AG08396 (cell line): ENCODE measurements around the gene RASA3.
"Not testable (repeated sequence)": the region's sequence is repeated elsewhere in the genome, so short reads cannot be mapped to it uniquely, and the experiment has no call there.

ENCODE experiments used
- DNase-seq: peaks from one replicate; pipeline ENCODE4 v3.0.0; 2012; ENCODE audit warnings: low spot score, mixed read lengths

RASA3 gene

GRCh38 chr13:114142137-114142550 is 9.7 kb upstream of the RASA3 start:
- no peak for DNase-seq

- no peak for DNase-seq
Observed at GRCh38 chr13:114141261-114141996, 9.0 kb upstream of the RASA3 start.

- DNase-seq, result no peak
Observed at GRCh38 chr13:114140906-114141250, 8.5 kb upstream of the RASA3 start.

- DNase-seq, result no peak
Observed at GRCh38 chr13:114140131-114140905, 7.9 kb upstream of the RASA3 start.

GRCh38 chr13:114136576-114136975 is 4.2 kb upstream of the RASA3 start:
- no peak for DNase-seq

- no peak for DNase-seq
Observed at GRCh38 chr13:114135731-114136171, 3.3 kb upstream of the RASA3 start.

- no peak for DNase-seq
Observed at GRCh38 chr13:114134944-114135610, 2.7 kb upstream of the RASA3 start.

GRCh38 chr13:114134111-114134943 is 1.9 kb upstream of the RASA3 start:
- no peak for DNase-seq

- not testable (repeated sequence) for DNase-seq
Observed at GRCh38 chr13:114133552-114133951, 1.1 kb upstream of the RASA3 start.

- not testable (repeated sequence) for DNase-seq
Observed at GRCh38 chr13:114133126-114133525, 703 bp upstream of the RASA3 start.

GRCh38 chr13:114131583-114132418 is 622 bp downstream of the RASA3 start:
- DNase-seq, result peak; percentile 53

GRCh38 chr13:114130837-114131582 is 1.4 kb downstream of the RASA3 start:
- peak; percentile 94 for DNase-seq

- no peak for DNase-seq
Observed at GRCh38 chr13:114130131-114130836, 2.1 kb downstream of the RASA3 start.

- no peak for DNase-seq
Observed at GRCh38 chr13:114129649-114130062, 2.8 kb downstream of the RASA3 start.

- peak; percentile 87 for DNase-seq
Observed at GRCh38 chr13:114128624-114129522, 3.5 kb downstream of the RASA3 start.

GRCh38 chr13:114128348-114128623 is 4.1 kb downstream of the RASA3 start:
- DNase-seq, result no peak

- DNase-seq, result no peak
Observed at GRCh38 chr13:114127473-114128347, 4.7 kb downstream of the RASA3 start.
